Eye (tissue), 1 donor: ENCODE data around the gene DNAH10.
A peak's percentile ranks its signal among the peaks of the same experiment; 100 is the strongest.

Experiments used
- DNase-seq: peaks from one replicate; pipeline ENCODE4 v3.0.0-alpha.2; 2015

DNAH10 gene

GRCh38 chr12:123976227-123976826 lies 214.2 kb downstream of the DNAH10 start:
- DNase-seq, result no peak

GRCh38 chr12:123979566-123979965 lies 217.5 kb downstream of the DNAH10 start:
- DNase-seq, result no peak

GRCh38 chr12:123982269-123982668 lies 220.2 kb downstream of the DNAH10 start:
- no peak for DNase-seq

GRCh38 chr12:123983822-123984485 lies 221.9 kb downstream of the DNAH10 start:
- peak; percentile 80 for DNase-seq

GRCh38 chr12:123984903-123985302 lies 222.8 kb downstream of the DNAH10 start:
- no peak for DNase-seq
